A549 treated with GW870086 at 1 μM for 4 hours (cell line): ENCODE results near the gene FITM1. TPM values are rescaled to one million over a fixed set of nuclear protein-coding genes. Genes with fewer than 3 reads are reported as not detected.

Source experiments
- total RNA-seq: library from RNA; stranded (reverse); fragments of 200-300 nt; extraction: Qiagen RNA extraction; gene quantifications from 5 replicates; pipeline ENCODE4 v1.2.3, GENCODE V29; 2022; ENCODE audit warnings: low read depth

Gene FITM1
- total RNA-seq: 0.17 TPM in 2 of 5 replicates, not detected in the others

GRCh38 chr14:24130380-24130716, at the start of gene FITM1:
Gene FITM1, plus strand, starts transcription at chr14:24130659. Its CDS starts 905 bp downstream, at chr14:24131564.

GRCh38 chr14:24093901-24094840, 36.3 kb upstream of the FITM1 start, which contains the start of gene PCK2:
Gene PCK2, plus strand, starts transcription at chr14:24094311. Its CDS starts 95 bp downstream, at chr14:24094406.

GRCh38 chr14:24114532-24115421, 15.7 kb upstream of the FITM1 start, which contains the start of the genes DCAF11 and NRL:
Gene DCAF11, plus strand, starts transcription at chr14:24114777. Its CDS starts 818 bp downstream, at chr14:24115595.
Gene NRL, minus strand, starts transcription at chr14:24114949. Its CDS starts 32,101 bp downstream, at chr14:24082848.

GRCh38 chr14:24135834-24136683, 5.6 kb downstream of the FITM1 start, which contains the start of gene PSME1:
Gene PSME1, plus strand, starts transcription at chr14:24136194. Its CDS starts 69 bp downstream, at chr14:24136263.

GRCh38 chr14:24141097-24141880, 10.8 kb downstream of the FITM1 start, which contains the start of gene EMC9:
Gene EMC9, minus strand, starts transcription at chr14:24141591. Its CDS starts 287 bp downstream, at chr14:24141304.

GRCh38 chr14:24146453-24146977, 16.1 kb downstream of the FITM1 start, which contains the start of gene PSME2:
Gene PSME2, minus strand, starts transcription at chr14:24146610. Its CDS starts 29 bp downstream, at chr14:24146581.

GRCh38 chr14:24146978-24147760, 16.7 kb downstream of the FITM1 start, which contains the start of gene RNF31:
Gene RNF31, plus strand, starts transcription at chr14:24147498. Its CDS starts 201 bp downstream, at chr14:24147699.

GRCh38 chr14:24160850-24161804, 30.7 kb downstream of the FITM1 start, which contains the start of gene IRF9:
Gene IRF9, plus strand, starts transcription at chr14:24161265. Its CDS starts 880 bp downstream, at chr14:24162145.

GRCh38 chr14:24171422-24172260, 41.2 kb downstream of the FITM1 start, which contains the start of gene REC8:
Gene REC8, plus strand, starts transcription at chr14:24172080. Its CDS starts 473 bp downstream, at chr14:24172553.

Other genes starting within 250 kb of the FITM1 start
- gene DHRS4, start 176.9 kb upstream of the FITM1 start, total RNA-seq: 43.5 to 48.5 TPM (median 45.9 TPM) in 5 replicates
- 21.5 to 34.0 TPM (median 29.9 TPM) in 5 replicates for gene DHRS4L2, start 141.7 kb upstream of the FITM1 start, total RNA-seq
- 0.33 to 0.75 TPM (median 0.61 TPM) in 5 replicates for gene CARMIL3, start 78.7 kb upstream of the FITM1 start, total RNA-seq
- gene CPNE6, start 59.1 kb upstream of the FITM1 start, total RNA-seq: 0.06 to 0.16 TPM (median 0.15 TPM) in 3 of 5 replicates, not detected in the others
- gene PCK2, start 36.3 kb upstream of the FITM1 start, total RNA-seq: 18.0 to 23.5 TPM (median 19.5 TPM) in 5 replicates
- 19.4 to 22.8 TPM (median 20.8 TPM) in 5 replicates for gene DCAF11, start 15.9 kb upstream of the FITM1 start, total RNA-seq
- 0.75 to 1.1 TPM (median 1.0 TPM) in 5 replicates for gene NRL, start 15.7 kb upstream of the FITM1 start, total RNA-seq
- 157 to 192 TPM (median 167 TPM) in 5 replicates for gene PSME1, start 5.5 kb downstream of the FITM1 start, total RNA-seq
- gene EMC9, start 10.9 kb downstream of the FITM1 start, total RNA-seq: 47.8 to 65.7 TPM (median 59.1 TPM) in 5 replicates
- gene PSME2, start 16.0 kb downstream of the FITM1 start, total RNA-seq: 161 to 196 TPM (median 170 TPM) in 5 replicates
- 20.9 to 32.8 TPM (median 29.5 TPM) in 5 replicates for gene RNF31, start 16.8 kb downstream of the FITM1 start, total RNA-seq
- 15.3 to 20.5 TPM (median 18.1 TPM) in 5 replicates for gene IRF9, start 30.6 kb downstream of the FITM1 start, total RNA-seq
- 3.5 to 5.5 TPM (median 5.2 TPM) in 5 replicates for gene REC8, start 41.4 kb downstream of the FITM1 start, total RNA-seq
- gene IPO4, start 58.2 kb downstream of the FITM1 start, total RNA-seq: 71.7 to 83.4 TPM (median 76.3 TPM) in 5 replicates
- gene TM9SF1, start 64.8 kb downstream of the FITM1 start, total RNA-seq: 63.4 to 67.1 TPM (median 65.5 TPM) in 5 replicates
- gene TSSK4, start 75.0 kb downstream of the FITM1 start, total RNA-seq: not detected in 5 replicates
- 76.1 to 96.4 TPM (median 81.8 TPM) in 5 replicates for gene CHMP4A, start 82.8 kb downstream of the FITM1 start, total RNA-seq
- 28.4 to 32.8 TPM (median 30.6 TPM) in 5 replicates for gene MDP1, start 85.4 kb downstream of the FITM1 start, total RNA-seq
- 438 to 493 TPM (median 454 TPM) in 5 replicates for gene NEDD8, start 101.7 kb downstream of the FITM1 start, total RNA-seq
- gene GMPR2, start 102.3 kb downstream of the FITM1 start, total RNA-seq: 55.3 to 62.7 TPM (median 61.5 TPM) in 5 replicates
- 31.8 to 38.3 TPM (median 37.1 TPM) in 5 replicates for gene TINF2, start 112.0 kb downstream of the FITM1 start, total RNA-seq
- gene TGM1, start 132.5 kb downstream of the FITM1 start, total RNA-seq: 0.81 to 1.5 TPM (median 1.2 TPM) in 5 replicates
- gene RABGGTA, start 140.9 kb downstream of the FITM1 start, total RNA-seq: 16.1 to 17.8 TPM (median 17.2 TPM) in 5 replicates
- 8.1 to 13.1 TPM (median 10.3 TPM) in 5 replicates for gene DHRS1, start 169.1 kb downstream of the FITM1 start, total RNA-seq
- 14.8 to 17.6 TPM (median 16.2 TPM) in 5 replicates for gene NOP9, start 169.2 kb downstream of the FITM1 start, total RNA-seq
- 0.17 to 0.72 TPM (median 0.19 TPM) in 5 replicates for gene CIDEB, start 177.3 kb downstream of the FITM1 start, total RNA-seq
- gene LTB4R2, start 179.5 kb downstream of the FITM1 start, total RNA-seq: 2.8 to 5.1 TPM (median 4.4 TPM) in 5 replicates
- 3.9 to 6.3 TPM (median 5.2 TPM) in 5 replicates for gene LTB4R, start 180.8 kb downstream of the FITM1 start, total RNA-seq
- not detected in 5 replicates for gene ADCY4, start 204.4 kb downstream of the FITM1 start, total RNA-seq
- not detected in 5 replicates for gene RIPK3, start 209.3 kb downstream of the FITM1 start, total RNA-seq
- 0.06 to 0.47 TPM (median 0.31 TPM) in 3 of 5 replicates, not detected in the others for gene NFATC4, start 237.5 kb downstream of the FITM1 start, total RNA-seq